Suprapubic skin (tissue), 4 donors: Measurements from ENCODE around the gene ZNF398. TPM values are rescaled to one million over a fixed set of nuclear protein-coding genes. Genes with fewer than 3 reads are reported as not detected.
A peak's percentile ranks its signal among the peaks of the same experiment; 100 is the strongest.

Source experiments
- DNase-seq, 2 donors: peaks; one replicate each; pipeline ENCODE4 v3.0.0-alpha.2; 2019; ENCODE audit warnings: low spot score in 2 of 2
- H3K27ac ChIP-seq: fragments of 200-600 bp; sonication (generic); one replicate; pipeline ENCODE4 v1.5.1; 2019
- H3K27me3 ChIP-seq: fragments of 200-600 bp; sonication (generic); one replicate; pipeline ENCODE4 v1.5.1; 2019
- H3K36me3 ChIP-seq: fragments of 200-600 bp; sonication (generic); one replicate; pipeline ENCODE4 v1.5.1; 2019
- H3K4me1 ChIP-seq: fragments of 200-600 bp; sonication (generic); one replicate; pipeline ENCODE4 v1.5.1; 2019
- H3K4me3 ChIP-seq: fragments of 200-600 bp; sonication (generic); one replicate; pipeline ENCODE4 v1.5.1; 2019; ENCODE audit warnings: mild to moderate bottlenecking
- H3K9me3 ChIP-seq: fragments of 200-600 bp; sonication (generic); one replicate; pipeline ENCODE4 v1.5.1; 2019
- CTCF ChIP-seq, 2 donors: fragments of 200-600 bp in 1 of 2; fragments of 450-650 bp in 1 of 2; sonication (generic) in 1 of 2; IDR thresholded peaks; one replicate each; pipeline ENCODE4 v1.5.1; 2016 to 2019; ENCODE audit warnings: antibody characterized with exemption in 2 of 2, mild to moderate bottlenecking in 1 of 2, moderate library complexity in 1 of 2
- EP300 ChIP-seq: sonication (generic); formaldehyde crosslinking; IDR thresholded peaks from one replicate; pipeline ENCODE4 v1.6.1; 2017; ENCODE audit warnings: antibody characterized with exemption
- POLR2A ChIP-seq, 2 donors: fragments of 450-650 bp; IDR thresholded peaks; one replicate each; pipeline ENCODE4 v1.6.1; 2017; ENCODE audit warnings: antibody characterized with exemption in 2 of 2, mild to moderate bottlenecking in 2 of 2, moderate library complexity in 2 of 2
- POLR2AphosphoS5 ChIP-seq, 3 donors: sonication (generic); formaldehyde crosslinking; IDR thresholded peaks; one replicate each; pipeline ENCODE4 v1.6.1; 2017; ENCODE audit warnings: antibody characterized with exemption in 3 of 3
- WGBS: methylation state at CpG from one replicate; pipeline ENCODE4 v1.1.5; 2018; 5-methylcytosine and 5-hydroxymethylcytosine counted together
- total RNA-seq, 4 donors: library from RNA; depleted of rRNA; stranded (reverse); fragments of >200 nt; gene quantifications; one replicate each; pipeline ENCODE4 v1.1.0, GENCODE V29; 2016

ZNF398 gene
- total RNA-seq, 4 donors from 2014 or later, result 25.7 to 50.4 (median 33.9) TPM

- no peaks in the 10 kb centered on the region for H3K36me3 ChIP-seq
- no peak for TF ChIP-seq EP300
- TF ChIP-seq POLR2AphosphoS5 (IDR thresholded peaks at IDR 0.05), result no peak
- TF ChIP-seq POLR2A (IDR thresholded peaks at IDR 0.05), result no peak
- TF ChIP-seq CTCF (IDR thresholded peaks at IDR 0.05), result no peak
- H3K27ac ChIP-seq, result no peak overlapping the region
- H3K9me3 ChIP-seq, result no peaks in the 10 kb centered on the region
- WGBS, result 60% methylated on average over 12 of the region's 12 CpGs
- H3K27me3 ChIP-seq, result no peaks in the 10 kb centered on the region
- no peak for DNase-seq
- H3K4me3 ChIP-seq, result no peak overlapping the region
- H3K4me1 ChIP-seq, result no peaks in the 10 kb centered on the region
Measured at GRCh38 chr7:149188637-149189259, 41.5 kb downstream of the ZNF398 start.

GRCh38 chr7:149191851-149192250 is 44.6 kb downstream of the ZNF398 start:
- H3K4me3 ChIP-seq, result no peak overlapping the region
- H3K9me3 ChIP-seq, result no peaks in the 10 kb centered on the region
- no peaks in the 10 kb centered on the region for H3K36me3 ChIP-seq
- H3K27me3 ChIP-seq, result no peaks in the 10 kb centered on the region
- TF ChIP-seq POLR2A (IDR thresholded peaks at IDR 0.05), result no peak
- TF ChIP-seq EP300, result no peak
- no peak for TF ChIP-seq POLR2AphosphoS5 (IDR thresholded peaks at IDR 0.05)
- no peak for DNase-seq
- no peak overlapping the region for H3K27ac ChIP-seq
- H3K4me1 ChIP-seq, result peaks cover 12% of the 10 kb centered on the region
- WGBS, result 47% methylated on average over 5 of the region's 5 CpGs

- Histone ChIP-seq H3K36me3 (peaks cover 17% of the 10 kb centered on the region), H3K27ac (peak overlapping the region; percentile 88), H3K4me1 (peaks cover 28% of the 10 kb centered on the region), H3K4me3 (peak overlapping the region; percentile 61), H3K27me3 (no peaks in the 10 kb centered on the region), H3K9me3 (no peaks in the 10 kb centered on the region)
- DNase-seq, result no peak
- 64% methylated on average over 4 of the region's 4 CpGs for WGBS
- no peak for TF ChIP-seq CTCF (IDR thresholded peaks at IDR 0.05)
- no peak for TF ChIP-seq POLR2AphosphoS5 (IDR thresholded peaks at IDR 0.05)
- TF ChIP-seq POLR2A (IDR thresholded peaks at IDR 0.05), result no peak
- no peak for TF ChIP-seq EP300
Measured at GRCh38 chr7:149194799-149195179, 47.5 kb downstream of the ZNF398 start.

- Histone ChIP-seq H3K27me3 (no peaks in the 10 kb centered on the region), H3K27ac (peak within 1 kb of the TSS; percentile 88), H3K36me3 (peaks cover 24% of the 10 kb centered on the region), H3K4me1 (peaks cover 28% of the 10 kb centered on the region), H3K4me3 (peak within 1 kb of the TSS; percentile 61), H3K9me3 (no peaks in the 10 kb centered on the region)
- 0% methylated on average over 11 of the region's 97 CpGs for WGBS
- TF ChIP-seq POLR2A (IDR thresholded peaks at IDR 0.05) (no peak), EP300 (no peak), CTCF (IDR thresholded peaks at IDR 0.05) (peak; percentile 26 to 74), POLR2AphosphoS5 (IDR thresholded peaks at IDR 0.05) (peak in 2 of 3 donors; percentile 32 to 43)
- DNase-seq, result peak; percentile 91 to 94
Measured at GRCh38 chr7:149195180-149196150, 48.2 kb downstream of the ZNF398 start, which contains the start of gene ZNF282. TSS of gene ZNF282 (plus strand) at chr7:149195546. CDS start at chr7:149195590, 44 bp downstream.

- no peaks in the 10 kb centered on the region for H3K27me3 ChIP-seq
- WGBS, result 0% methylated on average over 3 of the region's 17 CpGs
- peaks cover 31% of the 10 kb centered on the region for H3K36me3 ChIP-seq
- H3K9me3 ChIP-seq, result no peaks in the 10 kb centered on the region
- peak overlapping the region; percentile 61 for H3K4me3 ChIP-seq
- no peak for TF ChIP-seq CTCF (IDR thresholded peaks at IDR 0.05)
- TF ChIP-seq POLR2A (IDR thresholded peaks at IDR 0.05), result no peak
- no peak for TF ChIP-seq POLR2AphosphoS5 (IDR thresholded peaks at IDR 0.05)
- no peak for TF ChIP-seq EP300
- H3K4me1 ChIP-seq, result peaks cover 28% of the 10 kb centered on the region
- peak overlapping the region; percentile 88 for H3K27ac ChIP-seq
- DNase-seq, result no peak
Measured at GRCh38 chr7:149196151-149196704, 49.0 kb downstream of the ZNF398 start.
